ENCODE measurements around the gene ORAI3.

Gene ORAI3

DNA sequence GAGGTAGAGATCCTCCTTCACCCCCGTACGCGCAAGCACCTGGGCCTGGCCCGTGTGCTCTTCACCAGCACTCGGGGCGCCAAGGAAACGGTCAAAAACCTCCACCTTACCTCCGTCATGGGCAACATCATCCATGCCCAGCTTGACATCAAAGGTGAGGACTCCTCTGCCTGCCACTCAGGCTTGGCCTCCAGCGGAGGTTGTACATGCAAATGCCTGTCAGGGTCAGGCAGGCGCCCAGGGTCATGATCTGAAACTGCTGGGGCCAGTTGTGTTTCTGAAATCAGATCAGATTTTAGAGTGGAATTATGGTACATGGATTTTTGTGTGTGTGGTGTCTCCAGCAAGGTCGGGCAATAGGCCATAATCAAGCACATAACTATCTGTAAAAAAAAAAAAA is 12.5 kb downstream of the ORAI3 start:
- Histone ChIP-seq H3K4me1 (ENCODE audit: control insufficient read depth, insufficient read depth, low read length) (no peaks in the 10 kb centered on the region), H3K36me3 (ENCODE audit: control insufficient read depth in 2 of 2, insufficient read depth in 1 of 2, low read length in 2 of 2) (peaks cover 49 to 79% of the 10 kb centered on the region in 2 experiments), H3K4me3 (ENCODE audit: low read depth, low read length) (no peak overlapping the region), H3K9me3 (ENCODE audit: control insufficient read depth, insufficient read depth, low read depth, low read length) (no peaks in the 10 kb centered on the region), H3K27ac (ENCODE audit: extremely low read depth, low read depth, low read length) (no peak overlapping the region)
- CTCF ChIA-PET, result interaction anchor here (0.6 to 1.1 kb wide), 3 partner anchors 24 to 477 kb away, joined by 3 to 4 read pairs (median 4); partner anchors contain the start of gene HSD3B7
- TF ChIP-seq WT1 (tag by site-specific recombination; IDR thresholded peaks at IDR 0.05), result no peak
- no peak for TF ChIP-seq ZNF366 (tag by site-specific recombination; conservative IDR thresholded peaks at IDR 0.05)
- TF ChIP-seq ZNF670 (tag by site-specific recombination; IDR thresholded peaks at IDR 0.05; ENCODE audit: low read depth), result no peak
- TF ChIP-seq ZNF433 (tag by site-specific recombination; IDR thresholded peaks at IDR 0.05; ENCODE audit: low read depth), result no peak
- TF ChIP-seq ZNF473 (tag by site-specific recombination; IDR thresholded peaks at IDR 0.05), result no peak
- TF ChIP-seq ZNF558 (tag by site-specific recombination; IDR thresholded peaks at IDR 0.05), result no peak
- TF ChIP-seq, protein P1, sequence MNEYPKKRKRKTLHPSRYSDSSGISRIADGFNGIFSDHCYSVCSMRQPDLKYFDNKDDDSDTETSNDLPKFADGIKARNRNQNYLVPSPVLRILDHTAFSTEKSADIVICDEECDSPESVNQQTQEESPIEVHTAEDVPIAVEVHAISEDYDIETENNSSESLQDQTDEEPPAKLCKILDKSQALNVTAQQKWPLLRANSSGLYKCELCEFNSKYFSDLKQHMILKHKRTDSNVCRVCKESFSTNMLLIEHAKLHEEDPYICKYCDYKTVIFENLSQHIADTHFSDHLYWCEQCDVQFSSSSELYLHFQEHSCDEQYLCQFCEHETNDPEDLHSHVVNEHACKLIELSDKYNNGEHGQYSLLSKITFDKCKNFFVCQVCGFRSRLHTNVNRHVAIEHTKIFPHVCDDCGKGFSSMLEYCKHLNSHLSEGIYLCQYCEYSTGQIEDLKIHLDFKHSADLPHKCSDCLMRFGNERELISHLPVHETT (tag by site-specific recombination; IDR thresholded peaks at IDR 0.05), result no peak
- TF ChIP-seq, protein P2, sequence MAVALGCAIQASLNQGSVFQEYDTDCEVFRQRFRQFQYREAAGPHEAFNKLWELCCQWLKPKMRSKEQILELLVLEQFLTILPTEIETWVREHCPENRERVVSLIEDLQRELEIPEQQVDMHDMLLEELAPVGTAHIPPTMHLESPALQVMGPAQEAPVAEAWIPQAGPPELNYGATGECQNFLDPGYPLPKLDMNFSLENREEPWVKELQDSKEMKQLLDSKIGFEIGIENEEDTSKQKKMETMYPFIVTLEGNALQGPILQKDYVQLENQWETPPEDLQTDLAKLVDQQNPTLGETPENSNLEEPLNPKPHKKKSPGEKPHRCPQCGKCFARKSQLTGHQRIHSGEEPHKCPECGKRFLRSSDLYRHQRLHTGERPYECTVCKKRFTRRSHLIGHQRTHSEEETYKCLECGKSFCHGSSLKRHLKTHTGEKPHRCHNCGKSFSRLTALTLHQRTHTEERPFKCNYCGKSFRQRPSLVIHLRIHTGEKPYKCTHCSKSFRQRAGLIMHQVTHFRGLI (tag by site-specific recombination; IDR thresholded peaks at IDR 0.05), result no peak
- TF ChIP-seq ZNF560 (tag by site-specific recombination; IDR thresholded peaks at IDR 0.05; ENCODE audit: borderline replicate concordance), result no peak
- TF ChIP-seq INSM2 (tag by site-specific recombination; IDR thresholded peaks at IDR 0.05), result no peak
- no peak for TF ChIP-seq ZBTB26 (tag by site-specific recombination; optimal IDR thresholded peaks at IDR 0.05)
- TF ChIP-seq ZNF660 (tag by site-specific recombination; IDR thresholded peaks at IDR 0.05), result no peak
- no peak for TF ChIP-seq ZNF239 (tag by site-specific recombination; IDR thresholded peaks at IDR 0.05)
- no peak for TF ChIP-seq TCF7L2 (IDR thresholded peaks at IDR 0.05; ENCODE audit: borderline replicate concordance, low read depth, low read length)
- no peak for TF ChIP-seq ZNF658 (tag by site-specific recombination; IDR thresholded peaks at IDR 0.05)
- no peak for TF ChIP-seq ZNF155 (tag by site-specific recombination; IDR thresholded peaks at IDR 0.05)
- TF ChIP-seq YY1 (tag by site-specific recombination; IDR thresholded peaks at IDR 0.05), result no peak
- no peak for TF ChIP-seq SP3 (tag by site-specific recombination; IDR thresholded peaks at IDR 0.05)
- POLR2A ChIA-PET, result interaction anchor here (0.6 to 0.7 kb wide), 2 partner anchors 19 to 197 kb away, joined by 5 to 10 read pairs; no protein-coding TSS in a partner anchor

GRCh38 chr16:30963925-30964511 is 15.2 kb downstream of the ORAI3 start:
- Histone ChIP-seq H3K4me3 (ENCODE audit: low read depth, low read length) (no peak overlapping the region), H3K9me3 (ENCODE audit: control insufficient read depth, insufficient read depth, low read depth, low read length) (no peaks in the 10 kb centered on the region), H3K36me3 (ENCODE audit: control insufficient read depth in 2 of 2, insufficient read depth in 1 of 2, low read length in 2 of 2) (peaks cover 68 to 94% of the 10 kb centered on the region in 2 experiments), H3K27ac (ENCODE audit: extremely low read depth, low read depth, low read length) (no peak overlapping the region), H3K4me1 (ENCODE audit: control insufficient read depth, insufficient read depth, low read length) (no peaks in the 10 kb centered on the region)
- TF ChIP-seq, protein P3, sequence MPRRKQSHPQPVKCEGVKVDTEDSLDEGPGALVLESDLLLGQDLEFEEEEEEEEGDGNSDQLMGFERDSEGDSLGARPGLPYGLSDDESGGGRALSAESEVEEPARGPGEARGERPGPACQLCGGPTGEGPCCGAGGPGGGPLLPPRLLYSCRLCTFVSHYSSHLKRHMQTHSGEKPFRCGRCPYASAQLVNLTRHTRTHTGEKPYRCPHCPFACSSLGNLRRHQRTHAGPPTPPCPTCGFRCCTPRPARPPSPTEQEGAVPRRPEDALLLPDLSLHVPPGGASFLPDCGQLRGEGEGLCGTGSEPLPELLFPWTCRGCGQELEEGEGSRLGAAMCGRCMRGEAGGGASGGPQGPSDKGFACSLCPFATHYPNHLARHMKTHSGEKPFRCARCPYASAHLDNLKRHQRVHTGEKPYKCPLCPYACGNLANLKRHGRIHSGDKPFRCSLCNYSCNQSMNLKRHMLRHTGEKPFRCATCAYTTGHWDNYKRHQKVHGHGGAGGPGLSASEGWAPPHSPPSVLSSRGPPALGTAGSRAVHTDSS (tag by site-specific recombination; IDR thresholded peaks at IDR 0.05), result no peak
- TF ChIP-seq INSM2 (tag by site-specific recombination; IDR thresholded peaks at IDR 0.05) (no peak), ZNF146 (tag by site-specific recombination; IDR thresholded peaks at IDR 0.05) (no peak), TCF7L2 (IDR thresholded peaks at IDR 0.05; ENCODE audit: borderline replicate concordance, low read depth, low read length) (no peak), FEZF1 (tag by site-specific recombination; IDR thresholded peaks at IDR 0.05) (no peak)
- POLR2A ChIA-PET, result interaction anchor here (1.2 to 1.9 kb wide), 2 partner anchors 10 to 19 kb away, joined by 3 to 5 read pairs; no protein-coding TSS in a partner anchor
- CTCF ChIA-PET, result interaction anchor here (1.4 kb wide), 1 partner anchor 10 kb away, joined by 10 read pairs; no protein-coding TSS in a partner anchor
